ENCODE data around the gene REG1B.

Gene REG1B

GRCh38 chr2:79087785-79088364 is at the start of gene REG1B:
Gene REG1B, minus strand, starts transcription at chr2:79087993. Its CDS starts 381 bp downstream, at chr2:79087612.
- Histone ChIP-seq H3K36me3 (ENCODE audit: insufficient read depth, low read length) (no peaks in the 10 kb centered on the region), H3K9ac (ENCODE audit: low read length) (no peak within 1 kb of the TSS), H3K9me3 (ENCODE audit: low read length) (no peaks in the 10 kb centered on the region), H3K4me3 (ENCODE audit: low read depth in 1 of 2, low read length in 2 of 2) (no peak within 1 kb of the TSS), H3K27me3 (ENCODE audit: control insufficient read depth in 1 of 2, insufficient read depth in 2 of 2, low read length in 2 of 2) (no peaks in the 10 kb centered on the region), H3K27ac (ENCODE audit: low read depth, low read length) (no peak within 1 kb of the TSS), H3K4me1 (ENCODE audit: insufficient read depth, low read length) (no peaks in the 10 kb centered on the region)

GRCh38 chr2:79131687-79132086 is 43.9 kb upstream of the REG1B start:
- Histone ChIP-seq H3K9me3 (ENCODE audit: low read length) (no peaks in the 10 kb centered on the region), H3K4me1 (ENCODE audit: insufficient read depth, low read length) (no peaks in the 10 kb centered on the region), H3K9ac (ENCODE audit: low read length) (no peak overlapping the region), H3K4me3 (ENCODE audit: low read depth in 1 of 2, low read length in 2 of 2) (no peak overlapping the region), H3K27ac (ENCODE audit: low read depth, low read length) (no peak overlapping the region), H3K27me3 (ENCODE audit: control insufficient read depth in 1 of 2, insufficient read depth in 2 of 2, low read length in 2 of 2) (no peaks in the 10 kb centered on the region), H3K36me3 (ENCODE audit: insufficient read depth, low read length) (no peaks in the 10 kb centered on the region)

GRCh38 chr2:79129804-79130203 is 42.0 kb upstream of the REG1B start:
- Histone ChIP-seq H3K36me3 (ENCODE audit: insufficient read depth, low read length) (no peaks in the 10 kb centered on the region), H3K9ac (ENCODE audit: low read length) (no peak overlapping the region), H3K27me3 (ENCODE audit: control insufficient read depth in 1 of 2, insufficient read depth in 2 of 2, low read length in 2 of 2) (no peaks in the 10 kb centered on the region), H3K27ac (ENCODE audit: low read depth, low read length) (no peak overlapping the region), H3K9me3 (ENCODE audit: low read length) (no peaks in the 10 kb centered on the region), H3K4me3 (ENCODE audit: low read depth in 1 of 2, low read length in 2 of 2) (no peak overlapping the region), H3K4me1 (ENCODE audit: insufficient read depth, low read length) (no peaks in the 10 kb centered on the region)

- Histone ChIP-seq H3K36me3 (ENCODE audit: insufficient read depth, low read length) (no peaks in the 10 kb centered on the region), H3K9me3 (ENCODE audit: low read length) (no peaks in the 10 kb centered on the region), H3K27me3 (ENCODE audit: control insufficient read depth in 1 of 2, insufficient read depth in 2 of 2, low read length in 2 of 2) (no peaks in the 10 kb centered on the region), H3K9ac (ENCODE audit: low read length) (no peak overlapping the region), H3K4me3 (ENCODE audit: low read depth in 1 of 2, low read length in 2 of 2) (no peak overlapping the region), H3K4me1 (ENCODE audit: insufficient read depth, low read length) (no peaks in the 10 kb centered on the region), H3K27ac (ENCODE audit: low read depth, low read length) (no peak overlapping the region)
Measured at GRCh38 chr2:79129260-79129659, 41.5 kb upstream of the REG1B start.

GRCh38 chr2:79128406-79128805 is 40.6 kb upstream of the REG1B start:
- no peak overlapping the region for H3K4me3 ChIP-seq (ENCODE audit: low read depth in 1 of 2, low read length in 2 of 2)
- no peaks in the 10 kb centered on the region for H3K9me3 ChIP-seq (ENCODE audit: low read length)
- H3K4me1 ChIP-seq (ENCODE audit: insufficient read depth, low read length): no peaks in the 10 kb centered on the region
- H3K27ac ChIP-seq (ENCODE audit: low read depth, low read length): no peak overlapping the region
- H3K27me3 ChIP-seq (ENCODE audit: control insufficient read depth in 1 of 2, insufficient read depth in 2 of 2, low read length in 2 of 2): no peaks in the 10 kb centered on the region
- no peaks in the 10 kb centered on the region for H3K36me3 ChIP-seq (ENCODE audit: insufficient read depth, low read length)
- no peak overlapping the region for H3K9ac ChIP-seq (ENCODE audit: low read length)

- no peak overlapping the region for H3K27ac ChIP-seq (ENCODE audit: low read depth, low read length)
- H3K9me3 ChIP-seq (ENCODE audit: low read length): no peaks in the 10 kb centered on the region
- H3K9ac ChIP-seq (ENCODE audit: low read length): no peak overlapping the region
- H3K36me3 ChIP-seq (ENCODE audit: insufficient read depth, low read length): no peaks in the 10 kb centered on the region
- no peak overlapping the region for H3K4me3 ChIP-seq (ENCODE audit: low read depth in 1 of 2, low read length in 2 of 2)
- no peaks in the 10 kb centered on the region for H3K27me3 ChIP-seq (ENCODE audit: control insufficient read depth in 1 of 2, insufficient read depth in 2 of 2, low read length in 2 of 2)
- H3K4me1 ChIP-seq (ENCODE audit: insufficient read depth, low read length): no peaks in the 10 kb centered on the region
Measured at GRCh38 chr2:79125721-79125985, 37.9 kb upstream of the REG1B start.

GRCh38 chr2:79124907-79125720 is 37.3 kb upstream of the REG1B start:
- Histone ChIP-seq H3K27me3 (ENCODE audit: control insufficient read depth in 1 of 2, insufficient read depth in 2 of 2, low read length in 2 of 2) (no peaks in the 10 kb centered on the region), H3K4me3 (ENCODE audit: low read depth in 1 of 2, low read length in 2 of 2) (no peak overlapping the region), H3K27ac (ENCODE audit: low read depth, low read length) (no peak overlapping the region), H3K36me3 (ENCODE audit: insufficient read depth, low read length) (no peaks in the 10 kb centered on the region), H3K4me1 (ENCODE audit: insufficient read depth, low read length) (no peaks in the 10 kb centered on the region), H3K9ac (ENCODE audit: low read length) (no peak overlapping the region), H3K9me3 (ENCODE audit: low read length) (no peaks in the 10 kb centered on the region)

GRCh38 chr2:79122676-79123075 is 34.9 kb upstream of the REG1B start:
- Histone ChIP-seq H3K9ac (ENCODE audit: low read length) (no peak overlapping the region), H3K4me3 (ENCODE audit: low read depth in 1 of 2, low read length in 2 of 2) (no peak overlapping the region), H3K4me1 (ENCODE audit: insufficient read depth, low read length) (no peaks in the 10 kb centered on the region), H3K27me3 (ENCODE audit: control insufficient read depth in 1 of 2, insufficient read depth in 2 of 2, low read length in 2 of 2) (no peaks in the 10 kb centered on the region), H3K27ac (ENCODE audit: low read depth, low read length) (no peak overlapping the region), H3K9me3 (ENCODE audit: low read length) (no peaks in the 10 kb centered on the region), H3K36me3 (ENCODE audit: insufficient read depth, low read length) (no peaks in the 10 kb centered on the region)

GRCh38 chr2:79120194-79120713 is 32.5 kb upstream of the REG1B start, which contains the start of gene REG1A:
Gene REG1A, plus strand, starts transcription at chr2:79120488. Its CDS starts 374 bp downstream, at chr2:79120862.
- H3K4me3 ChIP-seq (ENCODE audit: low read depth in 1 of 2, low read length in 2 of 2): no peak within 1 kb of the TSS
- H3K9ac ChIP-seq (ENCODE audit: low read length): no peak within 1 kb of the TSS
- H3K9me3 ChIP-seq (ENCODE audit: low read length): no peaks in the 10 kb centered on the region
- H3K4me1 ChIP-seq (ENCODE audit: insufficient read depth, low read length): no peaks in the 10 kb centered on the region
- H3K27me3 ChIP-seq (ENCODE audit: control insufficient read depth in 1 of 2, insufficient read depth in 2 of 2, low read length in 2 of 2): no peaks in the 10 kb centered on the region
- no peak within 1 kb of the TSS for H3K27ac ChIP-seq (ENCODE audit: low read depth, low read length)
- no peaks in the 10 kb centered on the region for H3K36me3 ChIP-seq (ENCODE audit: insufficient read depth, low read length)

- no peak overlapping the region for H3K4me3 ChIP-seq (ENCODE audit: low read depth in 1 of 2, low read length in 2 of 2)
Measured at GRCh38 chr2:79116997-79117928, 29.5 kb upstream of the REG1B start.

GRCh38 chr2:79114797-79115494 is 27.2 kb upstream of the REG1B start:
- no peak overlapping the region for H3K9ac ChIP-seq (ENCODE audit: low read length)
- H3K4me3 ChIP-seq (ENCODE audit: low read depth in 1 of 2, low read length in 2 of 2): no peak overlapping the region
- no peaks in the 10 kb centered on the region for H3K9me3 ChIP-seq (ENCODE audit: low read length)
- no peak overlapping the region for H3K27ac ChIP-seq (ENCODE audit: low read depth, low read length)
- H3K36me3 ChIP-seq (ENCODE audit: insufficient read depth, low read length): no peaks in the 10 kb centered on the region
- H3K27me3 ChIP-seq (ENCODE audit: control insufficient read depth in 1 of 2, insufficient read depth in 2 of 2, low read length in 2 of 2): no peaks in the 10 kb centered on the region
- no peaks in the 10 kb centered on the region for H3K4me1 ChIP-seq (ENCODE audit: insufficient read depth, low read length)

More at GRCh38 chr2:79116997-79117928, 29.5 kb upstream of the REG1B start:
- H3K27ac ChIP-seq (ENCODE audit: low read depth, low read length): no peak overlapping the region
- no peaks in the 10 kb centered on the region for H3K9me3 ChIP-seq (ENCODE audit: low read length)
- no peaks in the 10 kb centered on the region for H3K36me3 ChIP-seq (ENCODE audit: insufficient read depth, low read length)
- H3K4me1 ChIP-seq (ENCODE audit: insufficient read depth, low read length): no peaks in the 10 kb centered on the region
- no peaks in the 10 kb centered on the region for H3K27me3 ChIP-seq (ENCODE audit: control insufficient read depth in 1 of 2, insufficient read depth in 2 of 2, low read length in 2 of 2)
- H3K9ac ChIP-seq (ENCODE audit: low read length): no peak overlapping the region

Measured in muscle layer of colon (tissue), 2 donors.